22Rv1 (cell line): Measurements from ENCODE around the gene SLFN12.
"Not testable (repeated sequence)": the region's sequence is repeated elsewhere in the genome, so short reads cannot be mapped to it uniquely, and the experiment has no call there.

ENCODE experiments used
- H3K27ac ChIP-seq: fragments of 450-650 bp; 2 replicates; pipeline ENCODE4 v1.5.1; 2017
- CTCF ChIP-seq: fragments of 450-650 bp; IDR thresholded peaks from 2 replicates; pipeline ENCODE4 v1.5.1; 2017; ENCODE audit warnings: mild to moderate bottlenecking
- ZFX ChIP-seq: fragments of 450-650 bp; IDR thresholded peaks from 2 replicates; pipeline ENCODE4 v1.6.1; 2017; ENCODE audit warnings: antibody characterized with exemption, borderline replicate concordance

Gene SLFN12

GRCh38 chr17:35404360-35404759 lies 27.9 kb downstream of the SLFN12 start:
- TF ChIP-seq ZFX: no peak
- TF ChIP-seq CTCF: no peak
- no peak overlapping the region for H3K27ac ChIP-seq

DNA sequence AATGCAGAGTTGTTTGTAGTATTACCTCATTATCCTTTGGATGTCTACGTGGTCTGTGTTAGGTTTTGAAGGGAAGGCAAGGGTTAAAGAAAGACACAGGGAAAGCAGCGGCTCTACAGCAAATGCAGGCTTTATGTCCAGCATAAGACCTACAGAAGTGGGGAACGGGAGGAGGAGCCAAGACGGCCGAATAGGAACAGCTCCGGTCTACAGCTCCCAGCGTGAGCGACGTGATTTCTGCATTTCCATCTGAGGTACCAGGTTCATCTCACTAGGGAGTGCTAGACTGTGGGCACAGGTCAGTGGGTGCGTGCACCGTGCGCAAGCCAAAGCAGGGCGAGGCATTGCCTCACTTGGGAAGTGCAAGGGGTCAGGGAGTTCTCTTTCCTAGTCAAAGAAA lies 38.5 kb downstream of the SLFN12 start:
- not testable (repeated sequence) for H3K27ac ChIP-seq

- TF ChIP-seq ZFX: no peak
- TF ChIP-seq CTCF: no peak
- no peak overlapping the region for H3K27ac ChIP-seq
Measured at GRCh38 chr17:35390663-35391062, 41.6 kb downstream of the SLFN12 start.

DNA sequence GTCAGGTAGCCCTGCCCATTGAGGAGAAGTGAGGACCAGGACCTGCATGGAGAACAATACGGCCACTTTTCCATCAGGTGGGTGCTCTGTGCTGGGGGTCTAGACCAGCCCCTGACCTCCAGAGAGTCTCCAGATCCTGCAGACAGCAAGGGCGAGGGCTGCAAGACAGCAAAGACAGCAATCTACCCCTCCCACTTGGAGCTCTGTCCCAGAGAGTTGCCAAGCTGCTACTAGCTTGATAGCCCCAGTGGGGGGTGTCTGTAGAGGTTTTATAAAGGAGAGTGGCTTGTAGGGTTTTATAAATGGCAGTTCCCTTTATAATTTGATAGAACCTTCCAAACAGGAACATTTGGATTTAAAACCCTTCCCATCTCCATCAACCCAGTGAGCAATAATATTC lies 42.1 kb downstream of the SLFN12 start:
- no peak overlapping the region for H3K27ac ChIP-seq
- TF ChIP-seq ZFX (no peak), CTCF (no peak)

GRCh38 chr17:35387496-35387895 lies 44.8 kb downstream of the SLFN12 start:
- TF ChIP-seq CTCF (no peak), ZFX (no peak)
- H3K27ac ChIP-seq: no peak overlapping the region

- TF ChIP-seq ZFX (no peak), CTCF (no peak)
Measured at GRCh38 chr17:35377706-35378105, 54.6 kb downstream of the SLFN12 start.

DNA sequence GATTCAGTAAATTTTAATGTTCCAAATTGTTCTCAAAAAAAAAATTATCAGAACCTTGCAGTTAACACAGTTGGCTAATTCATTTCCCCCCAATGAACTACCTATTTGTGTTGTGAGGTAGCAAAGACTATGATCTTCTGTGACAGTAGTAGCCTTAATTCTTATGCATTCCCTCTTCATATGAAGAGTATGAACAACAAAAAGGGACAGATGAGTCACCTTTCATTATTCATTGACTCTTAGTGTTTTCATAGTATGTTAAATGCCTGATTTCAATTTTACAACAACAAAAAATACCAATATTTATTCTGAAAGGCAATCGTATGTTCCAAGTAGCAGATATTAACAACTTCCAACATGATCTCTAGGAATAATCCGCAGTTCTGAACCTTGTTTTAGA lies 55.2 kb downstream of the SLFN12 start:
- TF ChIP-seq ZFX (no peak), CTCF (no peak)
- no peak overlapping the region for H3K27ac ChIP-seq

More at GRCh38 chr17:35377706-35378105, 54.6 kb downstream of the SLFN12 start:
- no peak overlapping the region for H3K27ac ChIP-seq

DNA sequence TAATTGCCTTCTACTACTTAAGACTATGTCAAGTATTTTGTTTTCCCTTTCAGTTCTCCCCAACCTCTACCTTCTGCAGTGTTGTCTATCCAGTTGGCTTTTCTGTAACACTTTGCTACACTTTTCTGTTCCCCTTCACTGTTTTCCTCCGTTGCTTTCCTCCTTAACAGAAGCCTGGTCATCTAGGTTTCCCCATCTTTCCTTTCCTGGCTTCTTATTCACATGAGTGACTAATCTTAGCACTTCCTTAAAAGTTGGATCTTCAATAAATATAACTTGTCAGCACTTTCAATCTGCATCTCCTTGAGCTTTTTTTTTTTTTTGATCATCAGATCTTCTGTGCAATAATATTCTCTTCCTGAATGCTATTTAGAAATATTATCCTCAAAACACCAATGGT lies 56.1 kb downstream of the SLFN12 start:
- no peak for TF ChIP-seq CTCF
- no peak overlapping the region for H3K27ac ChIP-seq
